CD4-positive, alpha-beta memory T cell (primary cell): ENCODE measurements around the gene GSTA3. TPM values are rescaled to one million over a fixed set of nuclear protein-coding genes. Genes with fewer than 3 reads are reported as not detected.
"Not testable (repeated sequence)": the region's sequence is repeated elsewhere in the genome, so short reads cannot be mapped to it uniquely, and the experiment has no call there.

Experiments used
- CTCF ChIA-PET: fragments of 350-600 bp; sonication (Branson Sonifier 250); formaldehyde crosslinking; loops from one replicate; lab custom pipeline; 2021; ENCODE audit warnings: inconsistent platforms; ENCODE audit not compliant: partially characterized antibody; lab: Charles Lee
- POLR2A ChIA-PET: fragments of 350-600 bp; sonication (Branson Sonifier 250); formaldehyde crosslinking; loops from one replicate; lab custom pipeline; 2021; ENCODE audit not compliant: partially characterized antibody; lab: Charles Lee
- DNase-seq, 5 donors: peaks; one replicate each; pipeline versions ENCODE4 v3.0.0 to v3.0.0-alpha.2; 2020 to 2022; ENCODE audit warnings: mixed read lengths in 1 of 5
- H3K27ac ChIP-seq: one replicate; pipeline ENCODE4 v1.7.0; 2013; ENCODE audit warnings: low read depth, low read length
- H3K27me3 ChIP-seq: 2 replicates; pipeline ENCODE4 v1.7.0; 2013; ENCODE audit warnings: mild to moderate bottlenecking, low read length, moderate library complexity; ENCODE audit not compliant: insufficient read depth
- H3K36me3 ChIP-seq: 2 replicates; pipeline ENCODE4 v1.7.0; 2013; ENCODE audit warnings: mild to moderate bottlenecking, low read length, moderate library complexity; ENCODE audit not compliant: insufficient read depth
- H3K4me1 ChIP-seq: 2 replicates; pipeline ENCODE4 v1.7.0; 2013; ENCODE audit warnings: mild to moderate bottlenecking, low read length, moderate library complexity; ENCODE audit not compliant: insufficient read depth
- H3K4me3 ChIP-seq, 2 donors: one replicate each; pipeline ENCODE4 v1.7.0; 2013; ENCODE audit warnings: low read length in 2 of 2, mild to moderate bottlenecking in 1 of 2
- H3K9me3 ChIP-seq, 2 donors: one replicate each; pipeline ENCODE4 v1.7.0; 2013; ENCODE audit warnings: low read length in 2 of 2, control low read depth in 1 of 2; ENCODE audit not compliant: control insufficient read depth in 1 of 2
- H3K27ac Mint-ChIP-seq, 7 donors: one replicate each; pipeline ENCODE4 v1.8.0; 2020 to 2021; ENCODE audit warnings: mixed read lengths in 7 of 7, mild to moderate bottlenecking in 6 of 7, inconsistent platforms in 3 of 7, moderate library complexity in 3 of 7
- H3K27me3 Mint-ChIP-seq, 2 donors: one replicate each; pipeline ENCODE4 v1.8.0; 2020 to 2021; ENCODE audit warnings: mixed read lengths in 2 of 2
- H3K36me3 Mint-ChIP-seq, 2 donors: one replicate each; pipeline ENCODE4 v1.8.0; 2020 to 2021; ENCODE audit warnings: mixed read lengths in 2 of 2, inconsistent platforms in 1 of 2, mild to moderate bottlenecking in 1 of 2
- H3K4me1 Mint-ChIP-seq, 4 donors: one replicate each; pipeline ENCODE4 v1.8.0; 2020 to 2021; ENCODE audit warnings: mixed read lengths in 4 of 4, mild to moderate bottlenecking in 1 of 4
- H3K4me3 Mint-ChIP-seq, 8 donors: one replicate each; pipeline ENCODE4 v1.8.0; 2020 to 2021; ENCODE audit warnings: mixed read lengths in 8 of 8, mild to moderate bottlenecking in 7 of 8, moderate library complexity in 6 of 8, inconsistent platforms in 3 of 8
- H3K9me3 Mint-ChIP-seq, 8 donors: one replicate each; pipeline ENCODE4 v1.8.0; 2020 to 2021; ENCODE audit warnings: mixed read lengths in 8 of 8, mild to moderate bottlenecking in 5 of 8, inconsistent platforms in 3 of 8, moderate library complexity in 1 of 8
- intact Hi-C: fragments of 100-400 bp; cut with micrococcal nuclease; formaldehyde crosslinking; loops from one replicate; pipeline ENCODE4 v1.15.1; 2023
- polyA plus RNA-seq, 2 donors: library from polyadenylated mRNA; unstranded; fragments of 300-500 nt; fragmentation: Illumina TruSeq; gene quantifications; one replicate each; pipeline ENCODE4 v1.2.3, GENCODE V29; 2021
- total RNA-seq, 2 experiments: library from RNA; stranded (reverse); gene quantifications; one replicate each; pipeline ENCODE4 v1.2.3, GENCODE V29; 2021

The GSTA3 gene
- total and polyA plus RNA-seq, 4 experiments from 2014 or later = not detected

DNA sequence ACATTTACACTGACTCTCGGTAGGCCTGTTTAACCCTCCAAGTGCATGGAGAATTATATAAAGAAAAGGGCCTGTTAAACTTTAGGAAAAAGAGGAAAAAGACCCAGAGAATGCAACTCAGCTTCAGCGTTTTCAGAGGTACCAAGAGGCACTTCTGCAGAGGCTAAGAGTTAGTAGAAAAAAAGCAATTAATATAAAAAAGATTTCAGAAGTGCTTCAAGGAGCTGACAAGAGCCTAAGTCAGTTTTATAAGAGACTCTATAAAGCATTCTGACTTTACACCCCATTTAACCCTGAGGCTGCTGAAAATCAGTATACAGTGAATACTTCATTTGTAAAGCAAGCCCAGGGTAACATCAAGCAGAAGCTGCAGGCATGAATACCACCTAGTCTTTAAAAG is 14.2 kb upstream of the GSTA3 start:
- H3K27me3 ChIP-seq, H3K9me3 Mint-ChIP-seq, CTCF ChIA-PET, H3K4me3 ChIP-seq, H3K36me3 Mint-ChIP-seq, POLR2A ChIA-PET, H3K27ac Mint-ChIP-seq, H3K4me1 Mint-ChIP-seq, intact Hi-C loops, H3K36me3 ChIP-seq, DNase-seq, H3K4me3 Mint-ChIP-seq, H3K9me3 ChIP-seq, H3K4me1 ChIP-seq, H3K27ac ChIP-seq: not testable (repeated sequence)
- peaks cover 5 to 19% of the 10 kb centered on the region in 2 donors for H3K27me3 Mint-ChIP-seq

DNA sequence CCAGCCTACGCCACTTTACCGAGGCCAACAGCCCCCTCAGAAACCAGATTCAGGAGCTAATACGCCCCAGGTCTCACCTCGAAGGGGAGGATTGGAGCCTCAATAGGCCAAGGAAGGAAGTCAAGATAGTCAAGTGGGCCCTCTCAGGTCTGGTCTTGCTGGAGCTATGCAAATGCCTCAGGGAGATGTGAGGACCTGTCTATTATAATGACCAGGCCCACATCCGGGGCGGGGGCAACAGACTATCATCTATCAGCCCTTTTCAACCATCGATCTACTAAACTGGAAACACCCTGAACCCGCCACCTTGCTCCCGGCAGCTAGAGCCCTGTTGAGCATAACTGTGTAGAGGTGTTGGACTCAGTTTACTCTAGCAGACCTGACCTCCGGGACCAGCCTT is 12.7 kb upstream of the GSTA3 start:
- Mint-ChIP-seq H3K36me3 (no peaks in the 10 kb centered on the region), H3K9me3 (peaks cover 0 to 2% (median 0%) of the 10 kb centered on the region in 8 donors), H3K4me3 (no peak overlapping the region), H3K27me3 (peaks cover 5 to 15% of the 10 kb centered on the region in 2 donors), H3K27ac (no peak overlapping the region), H3K4me1 (peaks cover 0 to 3% (median 0%) of the 10 kb centered on the region in 4 donors)
- intact Hi-C loops = no loop called here
- DNase-seq = no peak
- Histone ChIP-seq H3K4me1 (no peaks in the 10 kb centered on the region), H3K27me3 (no peaks in the 10 kb centered on the region), H3K27ac (no peak overlapping the region), H3K4me3 (no peak overlapping the region), H3K36me3 (no peaks in the 10 kb centered on the region), H3K9me3 (no peaks in the 10 kb centered on the region)
- CTCF ChIA-PET = no interaction called here
- POLR2A ChIA-PET = no interaction called here

DNA sequence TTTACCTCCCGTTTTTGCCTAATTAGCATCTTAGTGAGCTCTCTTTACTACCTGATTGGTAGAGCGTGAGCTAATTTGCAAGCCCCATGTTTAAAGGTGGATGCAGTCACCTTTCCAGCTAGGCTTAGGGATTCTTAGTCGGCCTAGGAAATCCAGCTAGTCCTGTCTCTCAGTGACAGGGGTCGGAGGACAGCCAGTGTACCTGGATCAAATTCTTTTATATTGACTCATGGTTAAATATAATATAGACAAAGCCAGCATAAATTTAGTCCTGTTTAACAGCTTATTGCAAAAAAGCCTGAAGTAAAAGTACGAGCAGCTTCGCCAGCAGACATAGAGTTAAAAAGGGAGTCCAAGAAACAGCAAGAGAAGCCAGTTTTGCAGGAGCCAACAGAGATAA is 12.2 kb upstream of the GSTA3 start:
- DNase-seq = no peak
- H3K27ac Mint-ChIP-seq = no peak overlapping the region
- peaks cover 0 to 3% (median 0%) of the 10 kb centered on the region in 4 donors for H3K4me1 Mint-ChIP-seq

DNA sequence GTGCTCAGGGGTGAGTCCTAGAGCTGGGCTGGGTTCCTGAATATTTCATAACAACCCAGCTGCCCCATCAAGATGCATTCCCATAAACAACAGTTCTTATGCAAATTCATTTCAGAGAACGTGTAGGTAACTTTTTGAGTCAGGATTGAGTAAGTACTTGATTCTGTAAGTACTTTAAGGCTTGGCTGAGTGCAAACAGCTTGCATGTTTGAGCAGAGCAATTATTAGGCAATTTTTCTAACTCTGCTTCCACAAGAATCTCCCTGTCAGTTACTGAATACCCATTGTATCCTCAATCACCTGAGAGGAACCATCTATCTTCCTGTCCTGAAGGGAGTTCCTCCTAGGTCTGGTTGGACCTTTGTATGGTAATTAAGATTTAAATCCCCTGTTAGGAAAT is 10.0 kb upstream of the GSTA3 start:
- H3K9me3 Mint-ChIP-seq, H3K36me3 Mint-ChIP-seq, intact Hi-C loops, H3K27me3 Mint-ChIP-seq, H3K27ac ChIP-seq, CTCF ChIA-PET, DNase-seq, H3K36me3 ChIP-seq, H3K4me1 Mint-ChIP-seq, H3K4me1 ChIP-seq, H3K4me3 Mint-ChIP-seq, H3K27me3 ChIP-seq, H3K9me3 ChIP-seq, H3K4me3 ChIP-seq, H3K27ac Mint-ChIP-seq: not testable (repeated sequence)
- POLR2A ChIA-PET = interaction anchor here (0.6 kb wide), 1 partner anchor 8 kb away, joined by 3 read pairs; no protein-coding TSS in a partner anchor

More for the DNA sequence above, 12.2 kb upstream of the GSTA3 start:
- Histone ChIP-seq H3K9me3 (no peaks in the 10 kb centered on the region), H3K4me3 (no peak overlapping the region), H3K4me1 (no peaks in the 10 kb centered on the region), H3K27me3 (no peaks in the 10 kb centered on the region), H3K36me3 (no peaks in the 10 kb centered on the region), H3K27ac (no peak overlapping the region)
- intact Hi-C loops = no loop called here
- no peaks in the 10 kb centered on the region for H3K36me3 Mint-ChIP-seq
- ChIA-PET POLR2A (no interaction called here), CTCF (no interaction called here)
- peaks cover 5 to 15% of the 10 kb centered on the region in 2 donors for H3K27me3 Mint-ChIP-seq
- peaks cover 0 to 2% (median 0%) of the 10 kb centered on the region in 8 donors for H3K9me3 Mint-ChIP-seq
- no peak overlapping the region for H3K4me3 Mint-ChIP-seq

DNA sequence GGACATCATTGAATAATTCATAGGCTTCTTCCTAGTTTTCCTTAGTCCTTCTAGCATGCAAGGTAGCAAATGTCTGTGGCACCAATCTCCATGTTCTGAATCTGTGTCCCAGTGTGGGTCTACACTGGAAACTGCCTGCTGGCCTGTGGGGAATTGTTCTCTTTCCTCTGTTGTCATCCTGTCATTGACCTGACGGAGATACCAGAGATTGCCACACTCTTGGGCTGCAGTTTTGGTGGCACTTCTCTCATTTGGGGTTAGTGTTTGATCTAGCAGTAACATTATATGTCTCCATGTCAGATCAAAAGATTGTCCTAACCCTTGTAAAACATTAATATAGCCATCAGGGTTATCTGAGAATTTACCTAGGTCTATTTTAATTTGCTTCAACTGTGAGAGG is 9.3 kb upstream of the GSTA3 start:
- H3K27me3 ChIP-seq, H3K4me1 ChIP-seq, H3K36me3 ChIP-seq, intact Hi-C loops, H3K27ac Mint-ChIP-seq, H3K27me3 Mint-ChIP-seq, H3K9me3 ChIP-seq, CTCF ChIA-PET, H3K4me1 Mint-ChIP-seq, DNase-seq, H3K4me3 Mint-ChIP-seq, H3K36me3 Mint-ChIP-seq, H3K27ac ChIP-seq, H3K9me3 Mint-ChIP-seq, H3K4me3 ChIP-seq: not testable (repeated sequence)
- POLR2A ChIA-PET = interaction anchor here (0.6 kb wide), 1 partner anchor 9 kb away, joined by 3 read pairs; no protein-coding TSS in a partner anchor

DNA sequence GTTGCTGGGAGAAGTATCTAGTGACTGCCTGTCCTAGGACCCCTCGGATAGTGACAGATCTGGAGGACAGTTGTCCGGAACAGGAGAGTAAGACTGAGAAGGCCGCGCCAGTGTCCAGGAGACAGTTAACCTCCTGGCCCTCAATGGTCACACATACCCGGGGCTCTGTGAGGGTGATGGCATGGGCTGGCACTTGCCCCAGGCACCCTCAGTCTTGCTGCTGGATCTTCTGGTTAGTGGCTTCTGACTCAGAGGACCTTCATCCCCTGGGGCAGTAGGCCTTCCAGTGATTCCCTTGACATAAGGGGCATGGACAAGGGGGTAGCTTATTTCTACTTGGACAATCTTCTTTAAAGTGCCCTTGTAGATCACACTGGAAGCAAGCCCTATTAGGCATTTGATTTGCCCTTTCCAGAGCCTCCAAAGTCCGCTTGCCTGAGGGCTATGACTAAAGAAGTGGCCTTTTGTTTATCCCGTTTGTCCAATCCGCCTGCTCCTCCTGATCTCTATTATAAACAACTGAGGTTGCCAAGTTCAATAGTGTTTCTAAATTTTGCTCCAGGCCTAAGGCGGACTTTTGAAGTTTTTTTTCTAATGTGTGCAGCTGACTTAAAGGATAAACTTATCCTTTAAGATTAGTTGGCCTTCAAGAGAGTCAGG is 8.7 kb upstream of the GSTA3 start:
- not testable (repeated sequence) for H3K27me3 Mint-ChIP-seq

DNA sequence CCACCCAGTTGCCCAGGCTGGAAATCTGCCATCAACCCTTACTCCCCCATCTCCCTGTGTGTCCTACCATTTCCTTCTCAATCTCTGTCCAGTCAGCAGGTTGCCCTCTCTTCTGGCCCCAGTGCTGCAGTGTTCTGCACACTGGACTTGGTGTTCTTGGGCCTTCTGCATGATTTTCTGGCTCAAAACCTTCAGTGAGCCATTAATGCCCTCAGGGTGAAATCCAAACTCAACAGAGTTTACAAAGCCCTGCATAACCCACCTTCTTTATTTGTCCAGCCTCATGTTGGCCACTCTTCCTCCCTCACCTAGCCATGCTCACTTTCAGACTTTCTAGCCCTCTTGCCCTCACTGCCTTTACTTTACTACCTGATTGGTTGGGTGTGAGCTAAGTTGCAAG is 5.0 kb upstream of the GSTA3 start:
- no peak for DNase-seq
- H3K36me3 Mint-ChIP-seq = peaks cover 0 to 3% of the 10 kb centered on the region in 2 donors
- H3K4me3 Mint-ChIP-seq = no peak overlapping the region
- Histone ChIP-seq H3K27me3 (no peaks in the 10 kb centered on the region), H3K4me3 (no peak overlapping the region), H3K36me3 (no peaks in the 10 kb centered on the region), H3K4me1 (no peaks in the 10 kb centered on the region), H3K9me3 (no peaks in the 10 kb centered on the region), H3K27ac (no peak overlapping the region)
- no peak overlapping the region for H3K27ac Mint-ChIP-seq
- intact Hi-C loops = no loop called here
- no peaks in the 10 kb centered on the region for H3K4me1 Mint-ChIP-seq
- ChIA-PET POLR2A (no interaction called here), CTCF (no interaction called here)
- H3K27me3 Mint-ChIP-seq = no peaks in the 10 kb centered on the region
- peaks cover 0 to 5% (median 0%) of the 10 kb centered on the region in 8 donors for H3K9me3 Mint-ChIP-seq

More for the DNA sequence above, 8.7 kb upstream of the GSTA3 start:
- H3K4me1 ChIP-seq, CTCF ChIA-PET, H3K4me1 Mint-ChIP-seq, H3K36me3 Mint-ChIP-seq, intact Hi-C loops, H3K9me3 Mint-ChIP-seq, H3K27ac Mint-ChIP-seq, H3K4me3 ChIP-seq, H3K4me3 Mint-ChIP-seq, POLR2A ChIA-PET, DNase-seq, H3K36me3 ChIP-seq, H3K9me3 ChIP-seq, H3K27ac ChIP-seq, H3K27me3 ChIP-seq: not testable (repeated sequence)
